Measurements from ENCODE around the gene HBP1.
"Not testable (repeated sequence)": the region's sequence is repeated elsewhere in the genome, so short reads cannot be mapped to it uniquely, and the experiment has no call there.

The HBP1 gene

GRCh38 chr7:107143875-107144274, 24.9 kb upstream of the HBP1 start:
- H3K27me3 ChIP-seq (ENCODE audit: control insufficient read depth, insufficient read depth, low read length); H3K9me3 ChIP-seq (replicated peaks; ENCODE audit: low read length); H3K9ac ChIP-seq (ENCODE audit: low read depth, low read length); H3K4me1 ChIP-seq (ENCODE audit: control insufficient read depth, insufficient read depth, low read length); H3K4me2 ChIP-seq (ENCODE audit: low read length); H3K36me3 ChIP-seq (ENCODE audit: insufficient read depth, low read length); H3K4me3 ChIP-seq (ENCODE audit: low read length): not testable (repeated sequence)

- no peaks in the 10 kb centered on the region for H3K27me3 ChIP-seq (ENCODE audit: control insufficient read depth, insufficient read depth, low read length)
- H3K4me2 ChIP-seq (ENCODE audit: low read length), result no peak overlapping the region
- no peak overlapping the region for H3K4me3 ChIP-seq (ENCODE audit: low read length)
- H3K4me1 ChIP-seq (ENCODE audit: control insufficient read depth, insufficient read depth, low read length), result peaks cover 7% of the 10 kb centered on the region
- no peaks in the 10 kb centered on the region for H3K9me3 ChIP-seq (replicated peaks; ENCODE audit: low read length)
- no peaks in the 10 kb centered on the region for H3K36me3 ChIP-seq (ENCODE audit: insufficient read depth, low read length)
- no peak overlapping the region for H3K9ac ChIP-seq (ENCODE audit: low read depth, low read length)
Observed at GRCh38 chr7:107145067-107145838, 23.6 kb upstream of the HBP1 start.

- Histone ChIP-seq H3K4me3 (ENCODE audit: low read length) (peak overlapping the region; percentile 4), H3K9me3 (replicated peaks; ENCODE audit: low read length) (no peaks in the 10 kb centered on the region), H3K36me3 (ENCODE audit: insufficient read depth, low read length) (no peaks in the 10 kb centered on the region), H3K9ac (ENCODE audit: low read depth, low read length) (peak overlapping the region; percentile 32), H3K27me3 (ENCODE audit: control insufficient read depth, insufficient read depth, low read length) (no peaks in the 10 kb centered on the region), H3K4me1 (ENCODE audit: control insufficient read depth, insufficient read depth, low read length) (peaks cover 7% of the 10 kb centered on the region), H3K4me2 (ENCODE audit: low read length) (peak overlapping the region; percentile 42)
Observed at GRCh38 chr7:107147464-107148393, 21.1 kb upstream of the HBP1 start.

- no peaks in the 10 kb centered on the region for H3K27me3 ChIP-seq (ENCODE audit: control insufficient read depth, insufficient read depth, low read length)
- H3K9me3 ChIP-seq (replicated peaks; ENCODE audit: low read length), result no peaks in the 10 kb centered on the region
- H3K9ac ChIP-seq (ENCODE audit: low read depth, low read length), result no peak overlapping the region
- H3K4me1 ChIP-seq (ENCODE audit: control insufficient read depth, insufficient read depth, low read length), result peaks cover 7% of the 10 kb centered on the region
- no peak overlapping the region for H3K4me3 ChIP-seq (ENCODE audit: low read length)
- H3K4me2 ChIP-seq (ENCODE audit: low read length), result no peak overlapping the region
- no peaks in the 10 kb centered on the region for H3K36me3 ChIP-seq (ENCODE audit: insufficient read depth, low read length)
Observed at GRCh38 chr7:107148721-107149120, 20.1 kb upstream of the HBP1 start.

GRCh38 chr7:107149863-107150262, 18.9 kb upstream of the HBP1 start:
- no peaks in the 10 kb centered on the region for H3K36me3 ChIP-seq (ENCODE audit: insufficient read depth, low read length)
- no peak overlapping the region for H3K9ac ChIP-seq (ENCODE audit: low read depth, low read length)
- peaks cover 7% of the 10 kb centered on the region for H3K4me1 ChIP-seq (ENCODE audit: control insufficient read depth, insufficient read depth, low read length)

GRCh38 chr7:107150375-107151073, 18.3 kb upstream of the HBP1 start:
- Histone ChIP-seq H3K4me2 (ENCODE audit: low read length) (no peak overlapping the region), H3K36me3 (ENCODE audit: insufficient read depth, low read length) (no peaks in the 10 kb centered on the region), H3K4me1 (ENCODE audit: control insufficient read depth, insufficient read depth, low read length) (peaks cover 7% of the 10 kb centered on the region), H3K9ac (ENCODE audit: low read depth, low read length) (no peak overlapping the region), H3K9me3 (replicated peaks; ENCODE audit: low read length) (no peaks in the 10 kb centered on the region), H3K4me3 (ENCODE audit: low read length) (no peak overlapping the region), H3K27me3 (ENCODE audit: control insufficient read depth, insufficient read depth, low read length) (no peaks in the 10 kb centered on the region)

More at GRCh38 chr7:107149863-107150262, 18.9 kb upstream of the HBP1 start:
- H3K4me3 ChIP-seq (ENCODE audit: low read length), result no peak overlapping the region
- H3K4me2 ChIP-seq (ENCODE audit: low read length), result no peak overlapping the region
- H3K9me3 ChIP-seq (replicated peaks; ENCODE audit: low read length), result no peaks in the 10 kb centered on the region
- H3K27me3 ChIP-seq (ENCODE audit: control insufficient read depth, insufficient read depth, low read length), result no peaks in the 10 kb centered on the region

- H3K4me3 ChIP-seq (ENCODE audit: low read length), result no peak overlapping the region
- no peak overlapping the region for H3K9ac ChIP-seq (ENCODE audit: low read depth, low read length)
- peaks cover 7% of the 10 kb centered on the region for H3K4me1 ChIP-seq (ENCODE audit: control insufficient read depth, insufficient read depth, low read length)
- H3K4me2 ChIP-seq (ENCODE audit: low read length), result no peak overlapping the region
- H3K27me3 ChIP-seq (ENCODE audit: control insufficient read depth, insufficient read depth, low read length), result no peaks in the 10 kb centered on the region
- H3K9me3 ChIP-seq (replicated peaks; ENCODE audit: low read length), result no peaks in the 10 kb centered on the region
- H3K36me3 ChIP-seq (ENCODE audit: insufficient read depth, low read length), result no peaks in the 10 kb centered on the region
Observed at GRCh38 chr7:107151538-107151937, 17.3 kb upstream of the HBP1 start.

- H3K4me2 ChIP-seq (ENCODE audit: low read length), result no peak overlapping the region
Observed at GRCh38 chr7:107152011-107152410, 16.8 kb upstream of the HBP1 start.

GRCh38 chr7:107154826-107155225, 14.0 kb upstream of the HBP1 start:
- no peaks in the 10 kb centered on the region for H3K27me3 ChIP-seq (ENCODE audit: control insufficient read depth, insufficient read depth, low read length)
- H3K4me1 ChIP-seq (ENCODE audit: control insufficient read depth, insufficient read depth, low read length), result no peaks in the 10 kb centered on the region
- H3K36me3 ChIP-seq (ENCODE audit: insufficient read depth, low read length), result no peaks in the 10 kb centered on the region
- H3K4me3 ChIP-seq (ENCODE audit: low read length), result no peak overlapping the region
- no peaks in the 10 kb centered on the region for H3K9me3 ChIP-seq (replicated peaks; ENCODE audit: low read length)
- no peak overlapping the region for H3K9ac ChIP-seq (ENCODE audit: low read depth, low read length)
- no peak overlapping the region for H3K4me2 ChIP-seq (ENCODE audit: low read length)

More at GRCh38 chr7:107152011-107152410, 16.8 kb upstream of the HBP1 start:
- no peak overlapping the region for H3K9ac ChIP-seq (ENCODE audit: low read depth, low read length)
- H3K4me1 ChIP-seq (ENCODE audit: control insufficient read depth, insufficient read depth, low read length), result peaks cover 7% of the 10 kb centered on the region
- H3K9me3 ChIP-seq (replicated peaks; ENCODE audit: low read length), result no peaks in the 10 kb centered on the region
- no peaks in the 10 kb centered on the region for H3K36me3 ChIP-seq (ENCODE audit: insufficient read depth, low read length)
- no peak overlapping the region for H3K4me3 ChIP-seq (ENCODE audit: low read length)
- no peaks in the 10 kb centered on the region for H3K27me3 ChIP-seq (ENCODE audit: control insufficient read depth, insufficient read depth, low read length)

GRCh38 chr7:107155726-107156125, 13.1 kb upstream of the HBP1 start:
- H3K27me3 ChIP-seq (ENCODE audit: control insufficient read depth, insufficient read depth, low read length); H3K4me3 ChIP-seq (ENCODE audit: low read length); H3K4me2 ChIP-seq (ENCODE audit: low read length); H3K4me1 ChIP-seq (ENCODE audit: control insufficient read depth, insufficient read depth, low read length); H3K9ac ChIP-seq (ENCODE audit: low read depth, low read length); H3K9me3 ChIP-seq (replicated peaks; ENCODE audit: low read length); H3K36me3 ChIP-seq (ENCODE audit: insufficient read depth, low read length): not testable (repeated sequence)

GRCh38 chr7:107157091-107157490, 11.7 kb upstream of the HBP1 start:
- Histone ChIP-seq H3K4me3 (ENCODE audit: low read length) (no peak overlapping the region), H3K9me3 (replicated peaks; ENCODE audit: low read length) (no peaks in the 10 kb centered on the region), H3K36me3 (ENCODE audit: insufficient read depth, low read length) (no peaks in the 10 kb centered on the region), H3K4me2 (ENCODE audit: low read length) (no peak overlapping the region), H3K4me1 (ENCODE audit: control insufficient read depth, insufficient read depth, low read length) (no peaks in the 10 kb centered on the region), H3K9ac (ENCODE audit: low read depth, low read length) (no peak overlapping the region), H3K27me3 (ENCODE audit: control insufficient read depth, insufficient read depth, low read length) (no peaks in the 10 kb centered on the region)

Data from skeletal muscle satellite cell (primary cell).